Measurements from ENCODE around the gene AATK. TPM values are rescaled to one million over a fixed set of nuclear protein-coding genes. Genes with fewer than 3 reads are reported as not detected.

The AATK gene
- total and polyA plus RNA-seq, 12 donors = 0.73 to 23.3 (median 9.9) TPM

DNA sequence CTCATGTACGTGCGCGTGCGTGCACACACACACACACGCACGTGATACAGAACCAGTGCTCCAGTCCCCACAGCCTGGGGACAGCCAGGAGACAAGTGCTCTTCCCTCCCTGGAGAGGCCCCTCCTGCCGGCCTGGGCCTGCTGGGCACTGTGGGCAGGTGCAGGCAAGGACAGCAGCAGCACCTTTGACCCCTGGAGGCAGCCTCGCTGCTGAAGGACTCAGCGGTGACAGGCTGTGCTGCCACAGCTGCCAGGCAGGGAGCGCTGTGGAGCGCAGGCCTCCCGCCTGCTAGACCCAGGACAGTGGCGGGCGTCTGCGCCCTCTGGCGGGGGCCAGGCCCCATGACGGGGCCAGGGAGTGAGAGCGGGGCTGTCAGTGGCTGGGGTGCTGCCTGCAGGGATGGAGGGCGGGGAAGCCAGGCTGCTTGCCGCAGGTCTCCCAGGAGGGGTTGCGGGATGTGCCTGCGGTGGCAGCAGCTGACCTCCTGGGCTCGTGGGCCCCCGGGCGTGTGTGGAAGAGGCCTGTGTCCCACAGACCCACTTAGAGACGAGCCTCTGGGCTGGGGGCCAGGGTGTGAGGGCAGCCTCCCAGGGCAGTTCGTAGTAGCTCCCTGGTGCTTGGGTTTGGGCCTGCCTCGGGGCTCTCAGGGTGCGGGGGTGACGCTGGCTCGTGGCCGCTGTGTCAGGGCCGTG is 64.3 kb downstream of the AATK start:
- no peak for TF ChIP-seq POLR2A (IDR thresholded peaks at IDR 0.05)
- TF ChIP-seq, protein P1, sequence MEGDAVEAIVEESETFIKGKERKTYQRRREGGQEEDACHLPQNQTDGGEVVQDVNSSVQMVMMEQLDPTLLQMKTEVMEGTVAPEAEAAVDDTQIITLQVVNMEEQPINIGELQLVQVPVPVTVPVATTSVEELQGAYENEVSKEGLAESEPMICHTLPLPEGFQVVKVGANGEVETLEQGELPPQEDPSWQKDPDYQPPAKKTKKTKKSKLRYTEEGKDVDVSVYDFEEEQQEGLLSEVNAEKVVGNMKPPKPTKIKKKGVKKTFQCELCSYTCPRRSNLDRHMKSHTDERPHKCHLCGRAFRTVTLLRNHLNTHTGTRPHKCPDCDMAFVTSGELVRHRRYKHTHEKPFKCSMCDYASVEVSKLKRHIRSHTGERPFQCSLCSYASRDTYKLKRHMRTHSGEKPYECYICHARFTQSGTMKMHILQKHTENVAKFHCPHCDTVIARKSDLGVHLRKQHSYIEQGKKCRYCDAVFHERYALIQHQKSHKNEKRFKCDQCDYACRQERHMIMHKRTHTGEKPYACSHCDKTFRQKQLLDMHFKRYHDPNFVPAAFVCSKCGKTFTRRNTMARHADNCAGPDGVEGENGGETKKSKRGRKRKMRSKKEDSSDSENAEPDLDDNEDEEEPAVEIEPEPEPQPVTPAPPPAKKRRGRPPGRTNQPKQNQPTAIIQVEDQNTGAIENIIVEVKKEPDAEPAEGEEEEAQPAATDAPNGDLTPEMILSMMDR (IDR thresholded peaks at IDR 0.05) = peak; percentile 99 to 100 (median 100)
- 20 to 96% (median 38%) methylated on average over 4 to 33 of the region's 33 CpGs for WGBS, 4 donors
- H3K4me1 ChIP-seq (replicated peaks in 1 of 2) = peaks cover 12 to 13% of the 10 kb centered on the region in 2 donors
- H3K27ac ChIP-seq = no peak overlapping the region
- no peak overlapping the region for H3K4me3 ChIP-seq
- intact Hi-C loops (cut with DNase I) = loop anchor here (2.0 to 5.0 kb wide), 4 partner anchors 79 to 114 kb away; partner anchors contain the start of gene CHMP6 (in 1 of the 2)
- peak; percentile 80 to 90 (median 85) for DNase-seq
- peaks cover 0 to 19% of the 10 kb centered on the region in 2 donors for H3K36me3 ChIP-seq (replicated peaks in 1 of 2)
- H3K9me3 ChIP-seq (replicated peaks in 1 of 3) = no peaks in the 10 kb centered on the region
- no peaks in the 10 kb centered on the region for H3K27me3 ChIP-seq

DNA sequence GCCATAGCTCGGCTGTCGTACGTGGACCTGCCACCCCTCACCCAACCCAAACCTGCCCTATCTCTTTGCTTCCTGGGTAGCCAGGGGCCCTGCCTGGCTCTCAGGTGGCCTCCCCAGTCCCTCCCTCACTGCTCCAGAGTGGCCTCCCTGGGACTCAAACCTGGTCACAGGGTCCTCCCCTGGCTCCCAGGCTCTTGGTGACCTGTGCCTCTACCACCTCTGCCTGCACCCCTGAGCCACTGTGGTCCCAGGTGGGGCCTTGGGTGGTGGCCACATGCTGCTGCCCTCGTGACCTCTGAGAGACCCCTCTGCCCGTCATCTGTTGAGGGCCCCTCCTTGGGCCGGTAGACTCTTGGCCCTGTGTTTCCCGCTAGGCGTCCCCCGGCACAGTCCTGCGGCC is 65.4 kb downstream of the AATK start:
- H3K36me3 ChIP-seq (replicated peaks in 1 of 2) = peaks cover 0 to 19% of the 10 kb centered on the region in 2 donors

GRCh38 chr17:81099888-81100287 is 66.1 kb downstream of the AATK start:
- Histone ChIP-seq H3K36me3 (replicated peaks in 1 of 2) (peaks cover 0 to 12% of the 10 kb centered on the region in 2 donors), H3K4me3 (no peak overlapping the region), H3K27ac (no peak overlapping the region), H3K4me1 (replicated peaks in 1 of 2) (peaks cover 16 to 30% of the 10 kb centered on the region in 2 donors), H3K9me3 (replicated peaks in 1 of 3) (no peaks in the 10 kb centered on the region), H3K27me3 (no peaks in the 10 kb centered on the region)
- DNase-seq = no peak
- 90 to 100% (median 95%) methylated on average over 13 to 23 of the region's 23 CpGs for WGBS, 4 donors
- intact Hi-C loops (cut with DNase I) = loop anchor here (2.0 to 5.0 kb wide), 4 partner anchors 77 to 113 kb away; partner anchors contain the start of gene CHMP6 (in 1 of the 2)
- TF ChIP-seq, protein P1 (IDR thresholded peaks at IDR 0.05) = no peak
- no peak for TF ChIP-seq POLR2A (IDR thresholded peaks at IDR 0.05)

More for the DNA sequence above, 65.4 kb downstream of the AATK start:
- H3K4me1 ChIP-seq (replicated peaks in 1 of 2) = peaks cover 16 to 23% of the 10 kb centered on the region in 2 donors
- no peak for TF ChIP-seq POLR2A (IDR thresholded peaks at IDR 0.05)
- TF ChIP-seq, protein P1 (IDR thresholded peaks at IDR 0.05) = no peak
- WGBS, 4 donors = 88 to 94% (median 91%) methylated on average over 5 to 10 of the region's 10 CpGs
- H3K27me3 ChIP-seq = no peaks in the 10 kb centered on the region
- H3K27ac ChIP-seq = no peak overlapping the region
- H3K4me3 ChIP-seq = no peak overlapping the region
- no peaks in the 10 kb centered on the region for H3K9me3 ChIP-seq (replicated peaks in 1 of 3)
- intact Hi-C loops (cut with DNase I) = loop anchor here (2.0 to 5.0 kb wide), 4 partner anchors 78 to 113 kb away; partner anchors contain the start of gene CHMP6 (in 1 of the 2)
- no peak for DNase-seq

- Histone ChIP-seq H3K27ac (peak overlapping the region in 3 of 5 donors; percentile 13 to 92 (median 51)), H3K9me3 (replicated peaks in 1 of 3) (no peaks in the 10 kb centered on the region), H3K4me1 (replicated peaks in 1 of 2) (peaks cover 16 to 38% of the 10 kb centered on the region in 2 donors), H3K4me3 (peak overlapping the region in 1 of 4 donors; percentile 27), H3K27me3 (no peaks in the 10 kb centered on the region), H3K36me3 (replicated peaks in 1 of 2) (no peaks in the 10 kb centered on the region)
- TF ChIP-seq POLR2A (IDR thresholded peaks at IDR 0.05) = no peak
- TF ChIP-seq, protein P1 (IDR thresholded peaks at IDR 0.05) = no peak
- WGBS, 4 donors = 56 to 97% (median 65%) methylated on average over 5 to 13 of the region's 13 CpGs
- intact Hi-C loops (cut with DNase I) = no loop called here
- DNase-seq = peak in 4 of 7 donors; percentile 46 to 59 (median 55)
These were observed 68.1 kb downstream of the AATK start for GRCh38 chr17:81097943-81098308.

All from adrenal gland (tissue), 12 donors.